Measurements from ENCODE around the gene ABHD17C.
A peak's percentile ranks its signal among the peaks of the same experiment; 100 is the strongest.

Gene ABHD17C

GRCh38 chr15:80697075-80697685, 2.1 kb downstream of the ABHD17C start:
- DNase-seq (ENCODE audit: low read depth): no peak
- peak overlapping the region; percentile 71 for H3K4me3 ChIP-seq (ENCODE audit: low read depth, low read length)
- no peak for TF ChIP-seq CTCF (IDR thresholded peaks at IDR 0.05; ENCODE audit: control insufficient read depth, extremely low read depth, insufficient read depth)

GRCh38 chr15:80698676-80699075, 3.6 kb downstream of the ABHD17C start:
- no peak for DNase-seq (ENCODE audit: low read depth)
- H3K4me3 ChIP-seq (ENCODE audit: low read depth, low read length): no peak overlapping the region
- no peak for TF ChIP-seq CTCF (IDR thresholded peaks at IDR 0.05; ENCODE audit: control insufficient read depth, extremely low read depth, insufficient read depth)

- H3K4me3 ChIP-seq (ENCODE audit: low read depth, low read length): no peak overlapping the region
- no peak for TF ChIP-seq CTCF (IDR thresholded peaks at IDR 0.05; ENCODE audit: control insufficient read depth, extremely low read depth, insufficient read depth)
- DNase-seq (ENCODE audit: low read depth): no peak
Observed at GRCh38 chr15:80699981-80700380, 4.9 kb downstream of the ABHD17C start.

GRCh38 chr15:80701676-80702311, 6.7 kb downstream of the ABHD17C start:
- no peak for DNase-seq (ENCODE audit: low read depth)
- TF ChIP-seq CTCF (IDR thresholded peaks at IDR 0.05; ENCODE audit: control insufficient read depth, extremely low read depth, insufficient read depth): no peak
- no peak overlapping the region for H3K4me3 ChIP-seq (ENCODE audit: low read depth, low read length)

GRCh38 chr15:80703081-80703480, 8.0 kb downstream of the ABHD17C start:
- no peak for DNase-seq (ENCODE audit: low read depth)
- no peak overlapping the region for H3K4me3 ChIP-seq (ENCODE audit: low read depth, low read length)
- no peak for TF ChIP-seq CTCF (IDR thresholded peaks at IDR 0.05; ENCODE audit: control insufficient read depth, extremely low read depth, insufficient read depth)

- no peak for DNase-seq (ENCODE audit: low read depth)
- H3K4me3 ChIP-seq (ENCODE audit: low read depth, low read length): no peak overlapping the region
- no peak for TF ChIP-seq CTCF (IDR thresholded peaks at IDR 0.05; ENCODE audit: control insufficient read depth, extremely low read depth, insufficient read depth)
Observed at GRCh38 chr15:80703965-80704364, 8.9 kb downstream of the ABHD17C start.

- H3K4me3 ChIP-seq (ENCODE audit: low read depth, low read length): no peak overlapping the region
- TF ChIP-seq CTCF (IDR thresholded peaks at IDR 0.05; ENCODE audit: control insufficient read depth, extremely low read depth, insufficient read depth): no peak
- no peak for DNase-seq (ENCODE audit: low read depth)
Observed at GRCh38 chr15:80706161-80706560, 11.1 kb downstream of the ABHD17C start.

Data from LNCaP clone FGC (cell line).